Naive thymus-derived CD8-positive, alpha-beta T cell (primary cell): ENCODE data around the gene NEO1. TPM values are rescaled to one million over a fixed set of nuclear protein-coding genes. Genes with fewer than 3 reads are reported as not detected.
A peak's percentile ranks its signal among the peaks of the same experiment; 100 is the strongest.

Experiments
- ATAC-seq, 2 donors: fragments of 150-1000 bp; cut with Tn5 transposase in 1 of 2; sonication (Bioruptor Pico), chemical (Tn5 transposase) in 1 of 2; 1 replicate in 1 of 2; 2 replicates in 1 of 2; pipeline ENCODE4 v1.10.0; 2021; ENCODE audit warnings: mild to moderate bottlenecking in 2 of 2, moderate library complexity in 2 of 2
- POLR2A ChIA-PET: fragments of 350-600 bp; sonication (Branson Sonifier 250); formaldehyde crosslinking; loops from one replicate; lab custom pipeline; 2021; ENCODE audit warnings: antibody characterized with exemption; lab: Charles Lee
- DNase-seq, 10 donors: peaks; one replicate each; pipeline versions ENCODE4 v3.0.0 to v3.0.0-alpha.2; 2020 to 2022
- H3K27ac Mint-ChIP-seq, 10 donors: one replicate each; pipeline ENCODE4 v1.8.0; 2020 to 2022; ENCODE audit warnings: mild to moderate bottlenecking in 10 of 10, mixed read lengths in 10 of 10, moderate library complexity in 4 of 10, inconsistent platforms in 1 of 10
- H3K27me3 Mint-ChIP-seq, 5 donors: one replicate each; pipeline ENCODE4 v1.8.0; 2021 to 2022; ENCODE audit warnings: mixed read lengths in 5 of 5
- H3K36me3 Mint-ChIP-seq, 3 donors: one replicate each; pipeline ENCODE4 v1.8.0; 2020 to 2022; ENCODE audit warnings: mixed read lengths in 3 of 3, mild to moderate bottlenecking in 2 of 3, inconsistent platforms in 1 of 3
- H3K4me1 Mint-ChIP-seq, 4 donors: one replicate each; pipeline ENCODE4 v1.8.0; 2021 to 2022; ENCODE audit warnings: mixed read lengths in 4 of 4
- H3K4me3 Mint-ChIP-seq, 10 donors: one replicate each; pipeline ENCODE4 v1.8.0; 2020 to 2022; ENCODE audit warnings: mild to moderate bottlenecking in 10 of 10, mixed read lengths in 10 of 10, moderate library complexity in 6 of 10, inconsistent platforms in 1 of 10
- H3K9me3 Mint-ChIP-seq, 9 donors: one replicate each; pipeline ENCODE4 v1.8.0; 2020 to 2022; ENCODE audit warnings: mixed read lengths in 9 of 9, mild to moderate bottlenecking in 3 of 9, inconsistent platforms in 1 of 9, moderate library complexity in 1 of 9
- polyA plus RNA-seq, 3 donors: library from polyadenylated mRNA; unstranded; fragments of 300-500 nt; fragmentation: Illumina TruSeq; gene quantifications; one replicate each; pipeline ENCODE4 v1.2.3, GENCODE V29; 2021
- total RNA-seq, 8 experiments: library from RNA in 2 of 8; stranded (reverse) in 2 of 8; gene quantifications; one replicate each; pipeline ENCODE4 v1.2.3 and lab custom pipeline; 2021 to 2026

NEO1 gene
- total and polyA plus RNA-seq, 5 experiments from 2014 or later, result 1.7 to 8.5 (median 2.8) TPM

DNA sequence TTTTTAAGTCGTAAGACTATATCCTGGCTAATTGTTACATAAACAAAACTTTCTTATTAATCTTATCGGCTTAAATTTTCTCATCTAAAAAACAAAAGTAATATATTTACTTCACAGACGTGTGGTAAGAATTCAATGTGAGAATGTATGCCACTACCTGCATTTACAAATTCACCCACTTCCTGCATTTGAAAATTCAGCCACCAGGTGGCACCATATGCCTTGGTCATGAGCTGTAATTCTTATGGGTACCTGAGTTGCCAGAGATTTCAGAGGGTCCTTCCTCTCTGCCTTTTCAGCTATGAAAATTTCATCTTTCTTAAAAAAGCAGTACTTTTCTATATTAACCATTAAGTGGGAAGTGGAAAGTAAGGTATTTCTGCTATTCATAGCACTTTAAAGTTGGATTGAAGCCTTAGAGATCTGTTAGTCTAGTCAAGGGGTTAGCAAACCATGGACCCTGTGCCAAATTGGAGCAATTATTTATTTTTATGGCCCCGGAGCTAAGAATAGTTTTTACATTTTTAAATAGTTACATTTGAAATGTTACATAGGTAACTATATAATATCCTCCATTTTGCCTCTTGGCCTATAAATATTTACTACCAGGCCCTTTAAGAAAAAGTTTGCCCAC is 188.7 kb downstream of the NEO1 start:
- POLR2A ChIA-PET, result no interaction called here
- no peak overlapping the region for H3K4me3 Mint-ChIP-seq
- no peak overlapping the region for H3K27ac Mint-ChIP-seq
- peaks cover 0 to 11% (median 0%) of the 10 kb centered on the region in 3 donors for H3K36me3 Mint-ChIP-seq
- no peak for ATAC-seq
- no peaks in the 10 kb centered on the region for H3K4me1 Mint-ChIP-seq
- peaks cover 0 to 4% (median 0%) of the 10 kb centered on the region in 5 donors for H3K27me3 Mint-ChIP-seq
- H3K9me3 Mint-ChIP-seq, result no peaks in the 10 kb centered on the region
- DNase-seq, result peak; percentile 38 to 83 (median 61)

DNA sequence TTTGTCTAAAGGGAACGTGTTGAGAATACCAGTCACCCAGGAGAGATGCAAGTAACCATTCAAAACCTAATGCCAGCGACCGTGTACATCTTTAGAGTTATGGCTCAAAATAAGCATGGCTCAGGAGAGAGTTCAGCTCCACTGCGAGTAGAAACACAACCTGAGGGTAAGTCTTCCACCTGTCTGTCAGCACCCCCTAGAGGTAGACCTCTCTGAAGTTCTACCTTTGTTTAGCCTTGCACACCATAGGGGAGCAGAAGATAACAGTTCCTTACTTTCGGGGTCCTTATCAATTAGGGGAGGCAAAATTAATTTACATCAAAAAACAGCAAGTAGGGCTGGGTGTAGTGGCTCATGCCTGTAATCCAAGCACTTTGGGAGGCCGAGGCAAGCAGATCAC is 192.1 kb downstream of the NEO1 start:
- ATAC-seq (no peak), DNase-seq (peak in 1 of 10 donors; percentile 9)
- H3K9me3 Mint-ChIP-seq, result no peaks in the 10 kb centered on the region
- H3K27ac Mint-ChIP-seq, result no peak overlapping the region
- no peaks in the 10 kb centered on the region for H3K4me1 Mint-ChIP-seq
- peaks cover 0 to 4% (median 0%) of the 10 kb centered on the region in 5 donors for H3K27me3 Mint-ChIP-seq
- peaks cover 0 to 14% (median 0%) of the 10 kb centered on the region in 3 donors for H3K36me3 Mint-ChIP-seq
- POLR2A ChIA-PET, result no interaction called here
- no peak overlapping the region for H3K4me3 Mint-ChIP-seq

DNA sequence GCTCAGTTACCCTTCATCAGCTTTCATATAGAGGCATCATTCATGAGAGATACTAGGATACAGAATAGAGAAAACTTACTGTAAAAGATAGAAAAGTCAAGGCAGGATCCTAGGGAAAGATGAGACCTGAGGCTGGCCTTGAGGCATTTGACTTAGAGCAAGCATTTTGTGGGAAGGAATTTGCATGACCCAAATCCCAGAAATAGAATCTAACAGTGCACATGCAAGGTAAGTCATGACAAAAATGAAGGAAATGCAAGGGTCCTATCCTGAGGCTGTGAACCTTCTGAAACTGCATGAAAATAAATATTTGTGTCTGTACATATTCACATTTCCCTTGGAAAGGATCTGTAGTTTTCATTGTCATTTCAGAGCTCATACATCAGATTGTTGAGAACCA is 194.2 kb downstream of the NEO1 start:
- POLR2A ChIA-PET, result no interaction called here
- Mint-ChIP-seq H3K27me3 (peaks cover 0 to 4% (median 0%) of the 10 kb centered on the region in 5 donors), H3K4me3 (no peak overlapping the region), H3K9me3 (no peaks in the 10 kb centered on the region), H3K36me3 (peaks cover 0 to 18% (median 0%) of the 10 kb centered on the region in 3 donors), H3K4me1 (no peaks in the 10 kb centered on the region), H3K27ac (no peak overlapping the region)
- no peak for ATAC-seq
- no peak for DNase-seq

DNA sequence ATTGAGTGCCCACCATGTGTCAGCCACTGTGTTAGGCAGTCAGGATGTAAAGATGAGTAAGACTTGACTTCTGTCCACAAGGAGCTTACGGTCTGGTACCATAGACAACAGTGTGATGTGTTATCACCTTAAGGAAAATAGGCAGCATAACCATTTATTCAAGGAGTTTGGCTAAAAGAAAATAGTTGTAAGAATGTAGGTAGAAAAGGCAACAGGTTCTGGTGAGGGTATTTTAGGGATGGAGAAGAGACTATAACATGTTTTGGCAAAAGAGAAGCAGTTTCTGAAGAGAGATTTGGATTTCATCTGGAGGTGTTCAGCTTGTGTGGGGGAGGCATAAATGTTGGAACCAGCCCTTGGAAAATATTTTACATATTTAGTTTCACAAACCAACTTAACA is 194.6 kb downstream of the NEO1 start:
- no peak for DNase-seq
- peaks cover 0 to 18% (median 0%) of the 10 kb centered on the region in 3 donors for H3K36me3 Mint-ChIP-seq
- no peak overlapping the region for H3K4me3 Mint-ChIP-seq
- POLR2A ChIA-PET, result no interaction called here
- H3K9me3 Mint-ChIP-seq, result no peaks in the 10 kb centered on the region
- H3K27ac Mint-ChIP-seq, result no peak overlapping the region
- no peaks in the 10 kb centered on the region for H3K4me1 Mint-ChIP-seq
- H3K27me3 Mint-ChIP-seq, result peaks cover 0 to 4% (median 0%) of the 10 kb centered on the region in 5 donors
- ATAC-seq, result no peak

DNA sequence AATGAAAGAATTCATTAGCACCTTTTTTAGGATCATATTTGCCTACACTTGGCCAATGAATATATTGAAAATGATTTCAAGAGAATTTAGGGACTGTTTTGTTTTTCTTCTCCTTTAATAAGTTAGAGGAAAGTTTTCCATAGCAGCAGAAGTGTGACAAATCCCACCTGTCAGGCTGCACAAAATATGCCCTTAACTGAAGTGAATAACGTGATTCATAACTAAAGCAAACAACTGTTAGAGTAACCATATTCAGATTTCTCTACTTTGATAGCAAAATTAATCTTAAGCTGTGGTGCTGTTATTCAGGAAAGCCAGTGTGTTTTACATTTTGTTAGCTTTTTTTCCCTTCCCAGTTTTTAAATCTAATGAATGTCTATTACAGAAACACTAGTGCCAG is 195.1 kb downstream of the NEO1 start:
- Mint-ChIP-seq H3K4me1 (no peaks in the 10 kb centered on the region), H3K27me3 (peaks cover 0 to 4% (median 0%) of the 10 kb centered on the region in 5 donors), H3K4me3 (no peak overlapping the region), H3K36me3 (peaks cover 0 to 18% (median 0%) of the 10 kb centered on the region in 3 donors), H3K9me3 (no peaks in the 10 kb centered on the region), H3K27ac (no peak overlapping the region)
- POLR2A ChIA-PET, result no interaction called here
- no peak for DNase-seq
- no peak for ATAC-seq

DNA sequence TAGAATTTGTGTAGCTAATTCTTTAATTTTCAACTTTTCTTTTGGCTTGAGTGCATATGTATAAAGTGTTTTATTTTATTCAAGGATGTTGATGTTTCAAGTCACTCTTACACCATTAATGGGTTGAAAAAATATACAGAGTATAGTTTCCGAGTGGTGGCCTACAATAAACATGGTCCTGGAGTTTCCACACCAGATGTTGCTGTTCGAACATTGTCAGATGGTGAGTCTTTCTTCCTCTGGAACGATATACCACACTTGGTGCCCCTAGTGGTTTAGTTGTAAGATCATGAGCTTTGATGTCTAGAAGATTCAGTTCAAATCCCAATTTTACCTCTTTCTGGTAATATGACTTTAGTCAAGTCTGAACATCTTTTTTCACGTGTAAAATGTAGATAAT is 197.2 kb downstream of the NEO1 start:
- Mint-ChIP-seq H3K9me3 (no peaks in the 10 kb centered on the region), H3K27me3 (no peaks in the 10 kb centered on the region), H3K4me3 (no peak overlapping the region), H3K36me3 (peaks cover 0 to 14% (median 0%) of the 10 kb centered on the region in 3 donors), H3K4me1 (no peaks in the 10 kb centered on the region), H3K27ac (no peak overlapping the region)
- ATAC-seq (no peak), DNase-seq (no peak)
- POLR2A ChIA-PET, result no interaction called here

DNA sequence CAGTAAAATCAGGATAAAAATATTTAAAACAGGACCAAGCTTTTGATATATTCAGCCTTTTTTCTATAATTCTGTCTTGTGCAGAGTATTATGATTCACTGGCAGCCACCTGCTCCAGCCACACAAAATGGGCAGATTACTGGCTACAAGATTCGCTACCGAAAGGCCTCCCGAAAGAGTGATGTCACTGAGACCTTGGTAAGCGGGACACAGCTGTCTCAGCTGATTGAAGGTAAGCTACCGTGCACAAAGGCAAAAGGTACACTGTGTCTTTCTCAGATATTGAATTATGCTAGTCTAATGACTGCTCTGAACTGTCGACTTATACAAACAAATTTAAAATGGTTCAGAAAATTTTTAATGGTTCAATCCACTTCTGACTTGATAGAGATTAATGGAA is 202.3 kb downstream of the NEO1 start:
- Mint-ChIP-seq H3K4me3 (no peak overlapping the region), H3K9me3 (no peaks in the 10 kb centered on the region), H3K27me3 (no peaks in the 10 kb centered on the region), H3K36me3 (peaks cover 0 to 26% (median 8%) of the 10 kb centered on the region in 3 donors), H3K4me1 (no peaks in the 10 kb centered on the region), H3K27ac (no peak overlapping the region)
- POLR2A ChIA-PET, result no interaction called here
- no peak for DNase-seq
- ATAC-seq, result no peak

DNA sequence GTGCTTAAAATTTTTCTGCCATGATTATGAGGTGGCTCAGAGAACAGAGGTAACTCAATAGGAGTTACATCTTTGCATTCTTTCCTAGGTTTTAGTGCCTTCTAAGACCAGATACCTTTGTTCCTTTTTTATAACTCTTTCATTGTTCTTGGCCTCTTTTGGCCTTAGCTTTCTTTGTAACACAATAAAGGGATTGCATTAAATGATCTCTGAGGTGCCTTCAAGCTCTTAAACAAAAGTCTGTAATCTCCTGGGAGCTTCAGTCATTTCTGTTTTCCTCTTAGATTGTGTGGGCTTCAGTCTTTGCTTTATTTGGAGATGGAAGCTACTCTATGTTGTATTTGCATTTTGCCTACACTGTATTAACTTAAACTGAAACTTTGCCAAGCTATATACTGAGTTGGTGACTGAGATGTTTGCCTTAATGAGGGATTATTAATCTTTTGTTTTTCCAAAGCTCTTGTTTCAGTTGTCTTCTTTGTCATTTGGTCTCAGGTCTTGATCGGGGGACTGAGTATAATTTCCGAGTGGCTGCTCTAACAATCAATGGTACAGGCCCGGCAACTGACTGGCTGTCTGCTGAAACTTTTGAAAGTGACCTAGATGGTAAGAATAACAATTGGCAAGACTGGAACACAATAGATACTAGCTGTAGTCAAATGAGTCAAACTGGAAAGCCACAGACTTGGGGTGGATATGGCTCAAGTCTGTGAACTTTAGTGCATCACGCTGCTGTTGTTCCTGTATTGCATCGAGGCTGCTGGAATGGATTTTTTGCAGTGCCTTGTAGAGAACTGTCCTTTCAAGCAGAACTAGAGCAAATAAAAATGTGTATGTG is 206.2 kb downstream of the NEO1 start:
- POLR2A ChIA-PET, result no interaction called here
- no peak overlapping the region for H3K4me3 Mint-ChIP-seq
- no peak for DNase-seq
- ATAC-seq, result no peak
- peaks cover 0 to 39% (median 8%) of the 10 kb centered on the region in 3 donors for H3K36me3 Mint-ChIP-seq
- H3K27ac Mint-ChIP-seq, result no peak overlapping the region
- H3K4me1 Mint-ChIP-seq, result no peaks in the 10 kb centered on the region
- H3K9me3 Mint-ChIP-seq, result no peaks in the 10 kb centered on the region
- H3K27me3 Mint-ChIP-seq, result no peaks in the 10 kb centered on the region

DNA sequence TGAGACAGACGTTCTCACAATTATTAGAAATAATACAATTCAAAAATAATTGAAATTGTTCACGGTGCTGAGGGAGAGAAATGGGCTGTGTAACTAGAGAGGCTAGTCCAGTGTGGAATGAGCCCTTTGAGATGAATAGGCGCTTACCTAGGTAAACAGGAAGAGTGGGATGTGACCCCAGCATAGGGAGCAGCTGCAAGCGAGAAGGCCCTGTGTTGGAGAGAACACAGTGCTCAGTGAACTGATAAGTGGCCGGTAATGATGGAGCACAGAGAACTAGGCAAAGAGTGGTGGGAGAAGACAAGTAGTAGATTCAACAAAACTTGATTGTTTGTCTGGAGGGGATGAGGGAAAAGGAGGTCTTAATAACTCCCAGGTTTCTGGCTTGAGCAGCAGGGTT is 212.6 kb downstream of the NEO1 start:
- Mint-ChIP-seq H3K27ac (no peak overlapping the region), H3K9me3 (no peaks in the 10 kb centered on the region), H3K4me1 (peaks cover 0 to 4% (median under 1%) of the 10 kb centered on the region in 4 donors), H3K4me3 (no peak overlapping the region), H3K27me3 (no peaks in the 10 kb centered on the region), H3K36me3 (peaks cover 0 to 18% (median 3%) of the 10 kb centered on the region in 3 donors)
- POLR2A ChIA-PET, result no interaction called here
- ATAC-seq (no peak), DNase-seq (no peak)

DNA sequence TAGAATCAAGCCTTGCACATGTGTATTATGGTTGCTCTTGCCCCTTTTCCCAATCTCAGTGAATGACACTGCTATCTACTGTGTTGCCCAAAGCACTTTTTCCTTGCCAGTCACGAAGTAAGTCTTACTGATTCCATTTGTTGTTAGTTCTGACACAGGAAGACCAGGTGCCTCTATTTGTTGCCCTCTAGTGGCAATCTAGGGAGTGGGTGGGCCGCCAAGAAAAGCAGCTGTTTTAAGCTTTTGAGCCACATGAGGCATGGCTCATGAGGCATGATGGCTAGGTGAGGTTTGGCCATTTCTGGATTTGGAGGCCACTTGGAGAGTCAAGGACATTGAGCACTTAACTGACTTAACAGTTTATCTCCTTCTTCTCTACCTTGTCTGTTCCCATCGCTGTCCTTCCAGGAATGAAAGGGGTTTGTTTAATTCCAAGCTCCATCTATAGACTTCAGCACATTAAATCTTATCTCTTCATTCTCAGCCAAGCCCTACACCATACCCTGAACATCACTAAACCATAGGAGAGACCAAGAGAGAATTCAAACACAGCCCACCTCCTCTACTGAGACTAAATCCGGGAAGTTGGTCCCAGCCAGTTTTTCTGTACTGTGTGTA is 213.4 kb downstream of the NEO1 start:
- POLR2A ChIA-PET, result no interaction called here
- Mint-ChIP-seq H3K27me3 (no peaks in the 10 kb centered on the region), H3K4me1 (peaks cover 0 to 4% (median under 1%) of the 10 kb centered on the region in 4 donors), H3K36me3 (peaks cover 0 to 22% (median 9%) of the 10 kb centered on the region in 3 donors), H3K9me3 (no peaks in the 10 kb centered on the region), H3K27ac (no peak overlapping the region), H3K4me3 (no peak overlapping the region)
- DNase-seq, result peak in 9 of 10 donors; percentile 4 to 55 (median 25)
- ATAC-seq, result peak; percentile 52 to 54

DNA sequence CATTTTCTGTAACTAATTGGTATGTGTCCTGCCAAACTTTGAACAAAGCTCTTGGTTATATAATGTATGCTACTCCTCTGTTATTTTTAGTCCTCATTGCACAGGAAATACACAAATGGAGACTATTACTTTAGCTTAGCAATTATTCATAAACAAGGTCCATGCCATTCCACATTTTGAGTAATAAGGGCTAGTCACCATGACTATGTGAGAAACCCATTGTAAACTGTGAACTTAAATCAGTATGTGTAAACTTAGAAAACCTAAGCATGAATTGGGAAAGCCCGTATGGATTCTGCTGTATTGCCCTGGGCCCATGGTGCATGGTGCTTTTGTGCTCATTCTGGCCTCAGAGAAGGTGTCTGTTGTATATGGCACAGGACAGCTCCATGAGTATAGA is 216.2 kb downstream of the NEO1 start:
- no peaks in the 10 kb centered on the region for H3K9me3 Mint-ChIP-seq
- POLR2A ChIA-PET, result no interaction called here
- H3K27me3 Mint-ChIP-seq, result no peaks in the 10 kb centered on the region
- DNase-seq (no peak), ATAC-seq (no peak)
- H3K36me3 Mint-ChIP-seq, result peaks cover 0 to 23% (median 9%) of the 10 kb centered on the region in 3 donors
- H3K4me3 Mint-ChIP-seq, result no peak overlapping the region
- peaks cover 0 to 6% (median 3%) of the 10 kb centered on the region in 4 donors for H3K4me1 Mint-ChIP-seq
- H3K27ac Mint-ChIP-seq, result no peak overlapping the region

DNA sequence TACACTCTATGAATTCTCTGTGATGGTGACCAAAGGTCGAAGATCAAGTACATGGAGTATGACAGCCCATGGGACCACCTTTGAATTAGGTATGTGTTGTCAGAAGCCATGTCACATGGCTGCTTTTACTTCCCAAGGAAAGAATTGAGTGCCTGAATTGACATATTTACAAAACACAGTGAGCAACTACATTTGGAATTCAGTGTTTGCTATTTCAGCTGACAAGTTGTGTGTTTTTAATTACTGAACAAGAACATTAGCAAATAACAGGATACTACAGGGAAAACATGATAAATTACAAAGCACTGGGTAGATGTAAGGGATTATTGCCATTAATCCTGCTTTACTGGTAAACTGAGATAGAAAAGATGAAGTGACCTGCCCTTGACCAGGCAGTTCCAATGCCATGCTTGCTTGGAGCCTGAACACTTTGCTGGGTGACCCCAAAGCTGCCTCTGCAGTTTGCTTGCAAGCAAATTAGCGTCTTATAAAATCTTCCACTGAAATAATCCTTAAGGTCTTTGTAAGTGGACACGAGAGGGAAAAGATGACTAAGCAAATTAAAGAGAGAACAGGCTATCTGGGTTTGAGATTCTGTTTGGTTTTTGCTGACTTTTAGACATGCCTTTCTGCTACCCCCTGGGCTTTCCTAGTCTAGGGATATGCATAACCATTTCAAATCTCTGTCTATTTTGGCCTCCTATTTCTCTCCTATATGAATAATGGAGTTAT is 218.3 kb downstream of the NEO1 start:
- H3K27ac Mint-ChIP-seq, result no peak overlapping the region
- H3K27me3 Mint-ChIP-seq, result peaks cover 0 to 2% (median 0%) of the 10 kb centered on the region in 5 donors
- H3K4me1 Mint-ChIP-seq, result peaks cover 0 to 3% (median 2%) of the 10 kb centered on the region in 4 donors
- no peak overlapping the region for H3K4me3 Mint-ChIP-seq
- peaks cover 0 to 25% (median 9%) of the 10 kb centered on the region in 3 donors for H3K36me3 Mint-ChIP-seq
- no peak for ATAC-seq
- POLR2A ChIA-PET, result no interaction called here
- no peak for DNase-seq
- no peaks in the 10 kb centered on the region for H3K9me3 Mint-ChIP-seq
